ENCODE results near the gene MYO1B.

The MYO1B gene

DNA sequence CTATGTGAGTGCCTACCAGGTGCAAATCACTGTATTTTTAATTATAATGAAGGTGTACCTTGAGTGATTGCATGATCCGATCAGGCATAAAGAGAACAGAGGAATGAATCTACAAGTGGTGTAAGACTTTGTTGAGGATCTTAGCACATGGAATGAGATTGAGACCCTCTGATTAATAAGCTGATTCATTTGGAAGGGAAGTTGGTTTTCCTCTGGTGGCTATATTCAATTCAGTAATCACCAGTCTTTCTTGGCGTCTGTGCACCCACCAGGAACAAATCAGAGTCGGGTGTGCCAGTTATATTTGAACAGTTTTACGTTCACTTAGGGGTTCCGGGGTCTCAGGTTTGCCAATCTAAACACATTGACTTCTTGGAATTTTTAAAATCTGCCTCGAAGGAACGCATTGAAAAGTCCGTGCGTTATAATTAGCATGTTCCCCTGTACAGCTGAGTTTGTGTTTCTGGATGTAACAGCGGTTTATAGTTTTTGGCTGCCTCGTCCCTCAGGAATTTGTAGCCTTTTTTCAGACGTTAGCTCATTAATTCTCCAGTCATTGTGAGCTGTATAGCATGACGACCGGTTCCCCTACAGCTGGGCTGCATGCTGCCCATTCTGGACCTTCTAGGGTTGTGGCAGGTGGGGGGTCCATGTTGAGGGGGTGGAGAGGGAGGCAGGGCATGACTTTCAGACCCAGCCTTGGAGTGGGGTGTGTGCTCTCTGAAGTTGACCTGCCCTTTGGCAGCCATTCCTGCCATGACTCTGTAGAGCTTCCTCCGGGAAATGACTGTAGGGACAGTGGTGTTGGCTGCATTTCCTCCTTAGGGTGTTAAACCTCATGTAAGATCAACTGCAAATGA lies 20.3 kb downstream of the MYO1B start:
- H2BK12ac ChIP-seq (ENCODE audit: low read length in 2 of 2): peak overlapping the region; percentile 29 to 51
- H3K23ac ChIP-seq (ENCODE audit: low read length in 2 of 2): no peak overlapping the region
- H3K4me2 ChIP-seq (ENCODE audit: low read length, poor library complexity, severe bottlenecking): peak overlapping the region; percentile 8
- no peaks in the 10 kb centered on the region for H3K9me3 ChIP-seq (ENCODE audit: control insufficient read depth, low read length)
- H3K4me3 ChIP-seq (ENCODE audit: insufficient read depth in 1 of 2, low read depth in 1 of 2, low read length in 2 of 2): peak overlapping the region in 1 of 2 experiments; percentile 56
- peaks cover 3% of the 10 kb centered on the region for H3K79me1 ChIP-seq (replicated peaks; ENCODE audit: low read length, poor library complexity, severe bottlenecking)
- H2AK5ac ChIP-seq (ENCODE audit: low read length, severe bottlenecking): peak overlapping the region; percentile 74
- no peak overlapping the region for H3K14ac ChIP-seq (ENCODE audit: low read length in 2 of 2)
- peak overlapping the region; percentile 59 for H4K8ac ChIP-seq (ENCODE audit: low read length)
- DNase-seq: peak; percentile 48
- no peak overlapping the region for H2BK120ac ChIP-seq (ENCODE audit: low read depth, low read length)
- H2BK15ac ChIP-seq (ENCODE audit: low read depth, poor library complexity, severe bottlenecking): peak overlapping the region; percentile 13
- no peaks in the 10 kb centered on the region for H3K27me3 ChIP-seq (ENCODE audit: control insufficient read depth in 1 of 2, insufficient read depth in 1 of 2, low read length in 2 of 2)
- H3K4me1 ChIP-seq (ENCODE audit: control insufficient read depth, insufficient read depth, low read depth, low read length): peaks cover 8% of the 10 kb centered on the region
- 53% methylated on average over 15 of the region's 15 CpGs for WGBS
- peak overlapping the region; percentile 74 for H3K27ac ChIP-seq (ENCODE audit: low read length, poor library complexity, severe bottlenecking)
- H3K4ac ChIP-seq (ENCODE audit: low read depth in 1 of 2, low read length in 2 of 2): no peak overlapping the region
- peaks cover 0 to 12% of the 10 kb centered on the region in 2 experiments for H3K36me3 ChIP-seq (ENCODE audit: control insufficient read depth in 1 of 2, insufficient read depth in 2 of 2, low read depth in 1 of 2, low read length in 2 of 2)
- peak overlapping the region in 1 of 2 experiments; percentile 24 for H3K18ac ChIP-seq (ENCODE audit: low read depth in 1 of 2, low read length in 2 of 2)
- peak overlapping the region; percentile 59 for H2BK5ac ChIP-seq (ENCODE audit: low read depth, low read length, poor library complexity, severe bottlenecking)
- H4K91ac ChIP-seq (ENCODE audit: low read length): no peak overlapping the region
- peak overlapping the region; percentile 66 for H3K9ac ChIP-seq (ENCODE audit: low read length)
- H2AFZ ChIP-seq (ENCODE audit: low read depth, low read length): no peak overlapping the region

DNA sequence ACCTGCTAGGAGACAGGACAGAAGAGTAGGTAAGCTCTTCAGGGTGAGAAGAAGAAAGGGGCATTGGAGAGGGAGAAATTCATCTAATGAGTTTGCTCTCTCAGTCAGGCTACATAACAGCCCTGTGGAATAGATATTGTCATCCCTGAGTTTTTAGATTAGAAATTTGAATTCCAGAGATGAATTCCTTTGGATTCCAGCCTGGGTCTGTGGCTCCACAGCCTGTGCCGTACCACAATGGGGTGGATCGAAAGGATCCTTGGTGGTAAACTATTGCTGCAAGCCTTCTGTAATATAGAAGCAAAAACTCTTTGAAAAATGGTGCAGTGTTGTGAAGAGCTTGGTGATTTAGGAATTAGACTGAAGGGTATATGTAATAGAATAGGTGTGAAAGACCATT lies 21.0 kb downstream of the MYO1B start:
- Histone ChIP-seq H4K91ac (ENCODE audit: low read length) (no peak overlapping the region), H3K27me3 (ENCODE audit: control insufficient read depth in 1 of 2, insufficient read depth in 1 of 2, low read length in 2 of 2) (no peaks in the 10 kb centered on the region), H3K4me2 (ENCODE audit: low read length, poor library complexity, severe bottlenecking) (no peak overlapping the region), H2BK5ac (ENCODE audit: low read depth, low read length, poor library complexity, severe bottlenecking) (no peak overlapping the region), H3K27ac (ENCODE audit: low read length, poor library complexity, severe bottlenecking) (peak overlapping the region; percentile 74), H2BK120ac (ENCODE audit: low read depth, low read length) (no peak overlapping the region), H2BK15ac (ENCODE audit: low read depth, poor library complexity, severe bottlenecking) (no peak overlapping the region), H3K9ac (ENCODE audit: low read length) (peak overlapping the region; percentile 66), H2AFZ (ENCODE audit: low read depth, low read length) (no peak overlapping the region), H3K79me1 (replicated peaks; ENCODE audit: low read length, poor library complexity, severe bottlenecking) (peaks cover 3% of the 10 kb centered on the region), H3K18ac (ENCODE audit: low read depth in 1 of 2, low read length in 2 of 2) (no peak overlapping the region), H3K14ac (ENCODE audit: low read length in 2 of 2) (no peak overlapping the region), H3K23ac (ENCODE audit: low read length in 2 of 2) (no peak overlapping the region), H3K36me3 (ENCODE audit: control insufficient read depth in 1 of 2, insufficient read depth in 2 of 2, low read depth in 1 of 2, low read length in 2 of 2) (peaks cover 0 to 10% of the 10 kb centered on the region in 2 experiments), H3K9me3 (ENCODE audit: control insufficient read depth, low read length) (no peaks in the 10 kb centered on the region), H4K8ac (ENCODE audit: low read length) (no peak overlapping the region), H3K4me3 (ENCODE audit: insufficient read depth in 1 of 2, low read depth in 1 of 2, low read length in 2 of 2) (peak overlapping the region in 1 of 2 experiments; percentile 56), H2BK12ac (ENCODE audit: low read length in 2 of 2) (no peak overlapping the region), H3K4ac (ENCODE audit: low read depth in 1 of 2, low read length in 2 of 2) (no peak overlapping the region), H2AK5ac (ENCODE audit: low read length, severe bottlenecking) (peak overlapping the region; percentile 63), H3K4me1 (ENCODE audit: control insufficient read depth, insufficient read depth, low read depth, low read length) (peaks cover 8% of the 10 kb centered on the region)
- DNase-seq: no peak
- WGBS: 99% methylated on average over 2 of the region's 2 CpGs

DNA sequence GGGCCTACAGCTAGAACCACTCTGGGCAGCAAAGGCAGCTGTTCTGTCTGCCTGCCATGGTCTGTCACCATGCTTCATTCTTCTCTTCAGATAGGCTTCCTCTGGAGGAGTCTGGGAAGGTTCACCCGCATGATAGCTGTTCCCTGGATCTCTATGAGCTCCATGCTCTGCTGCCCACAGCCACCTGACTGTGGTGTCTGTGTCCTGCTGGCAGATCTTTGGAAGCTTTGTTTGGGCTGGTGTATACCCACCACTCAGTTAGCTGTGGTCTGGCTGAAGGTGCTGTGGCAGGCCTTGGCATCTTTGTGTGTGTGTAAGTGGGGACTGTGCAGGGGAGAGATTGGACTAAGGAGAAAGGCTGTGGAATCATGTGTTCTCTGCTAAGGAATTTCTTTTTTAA lies 23.4 kb downstream of the MYO1B start:
- no peak overlapping the region for H2BK12ac ChIP-seq (ENCODE audit: low read length in 2 of 2)
- no peak overlapping the region for H2AK5ac ChIP-seq (ENCODE audit: low read length, severe bottlenecking)
- WGBS: 100% methylated on average over 1 of the region's 1 CpG
- no peak for DNase-seq
- H2BK5ac ChIP-seq (ENCODE audit: low read depth, low read length, poor library complexity, severe bottlenecking): no peak overlapping the region
- peaks cover 7% of the 10 kb centered on the region for H3K79me1 ChIP-seq (replicated peaks; ENCODE audit: low read length, poor library complexity, severe bottlenecking)
- H3K4me2 ChIP-seq (ENCODE audit: low read length, poor library complexity, severe bottlenecking): no peak overlapping the region
- H2BK120ac ChIP-seq (ENCODE audit: low read depth, low read length): no peak overlapping the region
- H3K27me3 ChIP-seq (ENCODE audit: control insufficient read depth in 1 of 2, insufficient read depth in 1 of 2, low read length in 2 of 2): no peaks in the 10 kb centered on the region
- H3K9ac ChIP-seq (ENCODE audit: low read length): no peak overlapping the region
- no peaks in the 10 kb centered on the region for H3K9me3 ChIP-seq (ENCODE audit: control insufficient read depth, low read length)
- no peak overlapping the region for H3K4me3 ChIP-seq (ENCODE audit: insufficient read depth in 1 of 2, low read depth in 1 of 2, low read length in 2 of 2)
- H2BK15ac ChIP-seq (ENCODE audit: low read depth, poor library complexity, severe bottlenecking): no peak overlapping the region
- H3K4ac ChIP-seq (ENCODE audit: low read depth in 1 of 2, low read length in 2 of 2): no peak overlapping the region
- H2AFZ ChIP-seq (ENCODE audit: low read depth, low read length): no peak overlapping the region
- peaks cover 8% of the 10 kb centered on the region for H3K4me1 ChIP-seq (ENCODE audit: control insufficient read depth, insufficient read depth, low read depth, low read length)
- H4K91ac ChIP-seq (ENCODE audit: low read length): no peak overlapping the region
- H3K23ac ChIP-seq (ENCODE audit: low read length in 2 of 2): peak overlapping the region in 1 of 2 experiments; percentile 48
- H3K14ac ChIP-seq (ENCODE audit: low read length in 2 of 2): peak overlapping the region in 1 of 2 experiments; percentile 11
- H3K27ac ChIP-seq (ENCODE audit: low read length, poor library complexity, severe bottlenecking): no peak overlapping the region
- no peak overlapping the region for H4K8ac ChIP-seq (ENCODE audit: low read length)
- no peak overlapping the region for H3K18ac ChIP-seq (ENCODE audit: low read depth in 1 of 2, low read length in 2 of 2)
- H3K36me3 ChIP-seq (ENCODE audit: control insufficient read depth in 1 of 2, insufficient read depth in 2 of 2, low read depth in 1 of 2, low read length in 2 of 2): peaks cover 0 to 11% of the 10 kb centered on the region in 2 experiments

DNA sequence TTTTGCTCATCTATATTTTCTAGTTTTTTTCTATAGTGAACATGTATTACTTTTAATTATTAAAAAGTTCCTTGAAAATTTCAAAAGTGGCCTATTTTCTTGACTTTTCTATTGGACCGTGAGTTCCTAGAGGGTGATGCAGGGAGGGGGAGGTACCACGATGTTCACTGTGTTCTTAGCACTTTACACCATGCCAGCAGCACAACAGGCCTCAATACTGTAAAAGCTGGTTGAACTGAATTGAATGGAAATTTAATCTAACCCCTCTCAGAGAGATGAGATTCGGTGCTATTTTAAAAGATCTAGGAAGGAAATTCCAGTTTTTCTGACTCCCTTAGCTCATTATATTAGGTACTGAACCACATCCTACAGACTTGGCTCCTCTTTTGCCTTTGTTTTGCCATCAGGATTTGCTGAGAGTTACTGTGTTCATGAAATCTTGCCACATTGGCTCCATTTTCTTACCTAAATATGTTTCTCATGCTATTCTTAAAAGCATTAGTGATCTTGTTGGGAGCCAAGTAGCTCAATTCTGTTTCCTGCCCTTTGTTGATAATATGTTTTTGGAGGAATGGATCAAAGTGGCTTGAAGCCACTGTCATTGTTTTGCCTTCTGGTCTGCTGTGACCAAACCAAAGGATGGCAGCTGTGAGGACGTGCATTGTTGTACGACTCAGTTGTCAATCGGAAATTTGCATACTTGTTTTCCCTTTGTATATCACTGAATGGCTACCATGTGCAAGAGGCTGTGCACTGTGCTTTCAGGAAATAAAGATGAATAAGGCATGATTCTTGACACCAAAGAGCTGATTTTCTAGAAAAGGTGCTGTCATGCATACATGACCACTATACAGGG lies 25.3 kb downstream of the MYO1B start:
- WGBS: 85% methylated on average over 5 of the region's 6 CpGs
- H2AFZ ChIP-seq (ENCODE audit: low read depth, low read length): no peak overlapping the region
- no peak overlapping the region for H3K18ac ChIP-seq (ENCODE audit: low read depth in 1 of 2, low read length in 2 of 2)
- H3K4me3 ChIP-seq (ENCODE audit: insufficient read depth in 1 of 2, low read depth in 1 of 2, low read length in 2 of 2): no peak overlapping the region
- peaks cover 8% of the 10 kb centered on the region for H3K79me1 ChIP-seq (replicated peaks; ENCODE audit: low read length, poor library complexity, severe bottlenecking)
- no peak overlapping the region for H4K91ac ChIP-seq (ENCODE audit: low read length)
- H3K4me2 ChIP-seq (ENCODE audit: low read length, poor library complexity, severe bottlenecking): no peak overlapping the region
- no peaks in the 10 kb centered on the region for H3K9me3 ChIP-seq (ENCODE audit: control insufficient read depth, low read length)
- no peak overlapping the region for H3K14ac ChIP-seq (ENCODE audit: low read length in 2 of 2)
- no peak overlapping the region for H2BK12ac ChIP-seq (ENCODE audit: low read length in 2 of 2)
- peaks cover 8% of the 10 kb centered on the region for H3K4me1 ChIP-seq (ENCODE audit: control insufficient read depth, insufficient read depth, low read depth, low read length)
- no peak overlapping the region for H2BK5ac ChIP-seq (ENCODE audit: low read depth, low read length, poor library complexity, severe bottlenecking)
- no peaks in the 10 kb centered on the region for H3K27me3 ChIP-seq (ENCODE audit: control insufficient read depth in 1 of 2, insufficient read depth in 1 of 2, low read length in 2 of 2)
- no peak overlapping the region for H2BK15ac ChIP-seq (ENCODE audit: low read depth, poor library complexity, severe bottlenecking)
- H3K23ac ChIP-seq (ENCODE audit: low read length in 2 of 2): no peak overlapping the region
- H3K4ac ChIP-seq (ENCODE audit: low read depth in 1 of 2, low read length in 2 of 2): no peak overlapping the region
- no peak overlapping the region for H2AK5ac ChIP-seq (ENCODE audit: low read length, severe bottlenecking)
- no peak overlapping the region for H2BK120ac ChIP-seq (ENCODE audit: low read depth, low read length)
- H3K9ac ChIP-seq (ENCODE audit: low read length): no peak overlapping the region
- no peak for DNase-seq
- H3K36me3 ChIP-seq (ENCODE audit: control insufficient read depth in 1 of 2, insufficient read depth in 2 of 2, low read depth in 1 of 2, low read length in 2 of 2): peaks cover 0 to 14% of the 10 kb centered on the region in 2 experiments
- H4K8ac ChIP-seq (ENCODE audit: low read length): no peak overlapping the region
- no peak overlapping the region for H3K27ac ChIP-seq (ENCODE audit: low read length, poor library complexity, severe bottlenecking)

Data from mesenchymal stem cell (in vitro differentiated cells and primary cell).